ENCODE measurements around the gene HHAT. TPM values are rescaled to one million over a fixed set of nuclear protein-coding genes. Genes with fewer than 3 reads are reported as not detected.

HHAT gene
- total RNA-seq, 2 experiments from 2014 or later: 0.99 to 1.4 TPM

DNA sequence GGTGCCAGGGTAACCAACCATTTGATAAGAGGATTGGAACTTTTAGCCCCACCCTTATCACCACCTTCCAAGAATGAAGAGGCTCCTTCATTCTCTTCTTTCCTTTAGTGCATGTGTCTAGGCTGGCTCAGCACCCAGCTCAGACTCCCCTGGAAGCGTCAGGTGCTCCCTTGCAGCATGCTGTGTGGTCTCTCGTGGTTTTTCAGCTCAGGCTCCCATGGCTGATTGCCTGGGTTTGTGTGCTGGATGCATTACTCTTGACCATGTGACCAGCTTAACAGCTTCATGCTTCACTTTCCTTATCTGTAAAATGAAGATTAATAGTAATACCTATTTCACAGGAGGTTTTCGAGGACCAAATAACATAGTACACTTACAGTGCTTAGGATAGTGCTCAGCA lies 198.4 kb downstream of the HHAT start:
- no peak overlapping the region for H3K27ac Mint-ChIP-seq
- H3K4me3 Mint-ChIP-seq: no peak overlapping the region
- ChIA-PET POLR2A (no interaction called here), CTCF (no interaction called here)
- no peaks in the 10 kb centered on the region for H3K4me1 Mint-ChIP-seq (ENCODE audit: low read depth)
- no peak for DNase-seq
- no peaks in the 10 kb centered on the region for H3K9me3 Mint-ChIP-seq
- TF ChIP-seq CTCF (IDR thresholded peaks at IDR 0.05): no peak
- H3K36me3 Mint-ChIP-seq (ENCODE audit: low read depth): no peaks in the 10 kb centered on the region
- H3K27me3 Mint-ChIP-seq: no peaks in the 10 kb centered on the region
- intact Hi-C loops (cut with micrococcal nuclease): no loop called here
- ATAC-seq: no peak

DNA sequence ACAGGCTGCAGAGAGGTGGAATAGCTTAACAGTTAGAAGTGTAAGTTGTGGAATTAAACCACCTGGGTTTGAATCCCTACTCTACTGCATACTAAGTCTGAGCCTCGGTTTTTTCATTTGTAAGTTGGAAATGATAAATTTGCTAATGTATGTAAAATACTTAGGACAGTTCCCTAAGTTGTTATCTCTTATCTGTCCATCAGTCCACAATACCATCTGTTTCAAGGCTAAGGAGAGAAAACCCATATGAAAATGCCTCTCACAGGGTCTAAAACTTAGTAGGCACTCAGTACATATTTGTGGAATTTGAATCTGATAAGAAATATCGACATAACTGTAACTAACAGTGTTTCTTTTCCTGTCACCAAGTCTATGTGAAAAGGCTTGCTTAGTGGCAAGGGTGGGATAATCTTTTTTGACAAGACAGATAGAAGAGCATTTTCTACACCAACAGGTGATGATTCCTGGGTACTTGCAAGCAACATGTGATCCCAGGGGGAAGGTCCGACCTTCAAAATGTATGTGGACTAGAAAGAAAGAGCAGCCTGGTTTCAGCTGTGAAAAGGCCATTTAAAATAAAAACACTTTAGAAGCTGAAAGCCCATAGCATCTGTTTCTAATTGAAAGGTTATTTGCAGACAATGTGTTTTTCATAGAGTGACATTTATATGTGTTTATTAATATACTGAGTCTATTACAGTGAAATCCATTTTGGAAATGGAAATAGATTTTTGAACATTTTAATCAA lies 202.9 kb downstream of the HHAT start:
- DNase-seq (no peak), ATAC-seq (no peak)
- H3K36me3 Mint-ChIP-seq (ENCODE audit: low read depth): no peaks in the 10 kb centered on the region
- no peak for TF ChIP-seq CTCF (IDR thresholded peaks at IDR 0.05)
- CTCF ChIA-PET: no interaction called here
- H3K27me3 Mint-ChIP-seq: no peaks in the 10 kb centered on the region
- H3K27ac Mint-ChIP-seq: no peak overlapping the region
- no peak overlapping the region for H3K4me3 Mint-ChIP-seq
- H3K4me1 Mint-ChIP-seq (ENCODE audit: low read depth): no peaks in the 10 kb centered on the region
- intact Hi-C loops (cut with micrococcal nuclease): no loop called here
- POLR2A ChIA-PET: no interaction called here
- no peaks in the 10 kb centered on the region for H3K9me3 Mint-ChIP-seq

DNA sequence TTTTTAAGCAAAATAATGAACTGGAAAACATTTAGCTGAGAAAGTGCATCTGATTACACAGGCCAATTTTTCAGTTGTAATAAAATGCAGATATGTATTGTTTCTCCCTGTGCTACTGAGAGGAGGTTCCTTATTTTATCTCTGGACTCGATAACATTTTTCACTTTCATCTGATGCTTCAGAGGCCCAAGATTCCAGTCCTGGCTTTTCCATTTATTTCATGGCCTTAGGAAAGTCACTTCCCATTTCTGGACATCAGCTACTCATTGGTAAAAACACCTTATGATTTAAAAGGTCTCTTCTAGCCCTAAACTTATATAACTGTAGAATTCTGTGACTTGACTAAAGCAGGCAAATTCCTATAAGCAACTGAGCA lies 203.5 kb downstream of the HHAT start:
- Mint-ChIP-seq H3K36me3 (ENCODE audit: low read depth) (no peaks in the 10 kb centered on the region), H3K4me1 (ENCODE audit: low read depth) (no peaks in the 10 kb centered on the region), H3K9me3 (no peaks in the 10 kb centered on the region), H3K27me3 (no peaks in the 10 kb centered on the region), H3K4me3 (no peak overlapping the region), H3K27ac (no peak overlapping the region)
- ATAC-seq (no peak), DNase-seq (no peak)
- intact Hi-C loops (cut with micrococcal nuclease): no loop called here
- ChIA-PET POLR2A (no interaction called here), CTCF (no interaction called here)
- TF ChIP-seq CTCF (IDR thresholded peaks at IDR 0.05): no peak

GRCh38 chr1:210535761-210536160 lies 207.1 kb downstream of the HHAT start:
- intact Hi-C loops (cut with micrococcal nuclease): no loop called here
- TF ChIP-seq CTCF (IDR thresholded peaks at IDR 0.05): no peak
- Mint-ChIP-seq H3K4me1 (ENCODE audit: low read depth) (no peaks in the 10 kb centered on the region), H3K36me3 (ENCODE audit: low read depth) (no peaks in the 10 kb centered on the region), H3K9me3 (no peaks in the 10 kb centered on the region), H3K27me3 (no peaks in the 10 kb centered on the region), H3K27ac (no peak overlapping the region), H3K4me3 (no peak overlapping the region)
- ChIA-PET POLR2A (no interaction called here), CTCF (no interaction called here)
- ATAC-seq (no peak), DNase-seq (no peak)

- H3K36me3 Mint-ChIP-seq (ENCODE audit: low read depth): no peaks in the 10 kb centered on the region
- CTCF ChIA-PET: no interaction called here
- no peak overlapping the region for H3K4me3 Mint-ChIP-seq
- POLR2A ChIA-PET: no interaction called here
- H3K4me1 Mint-ChIP-seq (ENCODE audit: low read depth): no peaks in the 10 kb centered on the region
- no peaks in the 10 kb centered on the region for H3K27me3 Mint-ChIP-seq
- intact Hi-C loops (cut with micrococcal nuclease): no loop called here
- H3K9me3 Mint-ChIP-seq: no peaks in the 10 kb centered on the region
- DNase-seq (no peak), ATAC-seq (no peak)
- no peak for TF ChIP-seq CTCF (IDR thresholded peaks at IDR 0.05)
- H3K27ac Mint-ChIP-seq: no peak overlapping the region
Measured at GRCh38 chr1:210536254-210536961, 207.7 kb downstream of the HHAT start.
